Fibroblast of skin of left biceps (primary cell): Measurements from ENCODE around the gene REEP2.

Source experiments
- DNase-seq, 2 experiments: peaks; one replicate each; pipeline ENCODE4 v3.0.0-alpha.2; 2013; ENCODE audit warnings: low read depth in 2 of 2

Gene REEP2

DNA sequence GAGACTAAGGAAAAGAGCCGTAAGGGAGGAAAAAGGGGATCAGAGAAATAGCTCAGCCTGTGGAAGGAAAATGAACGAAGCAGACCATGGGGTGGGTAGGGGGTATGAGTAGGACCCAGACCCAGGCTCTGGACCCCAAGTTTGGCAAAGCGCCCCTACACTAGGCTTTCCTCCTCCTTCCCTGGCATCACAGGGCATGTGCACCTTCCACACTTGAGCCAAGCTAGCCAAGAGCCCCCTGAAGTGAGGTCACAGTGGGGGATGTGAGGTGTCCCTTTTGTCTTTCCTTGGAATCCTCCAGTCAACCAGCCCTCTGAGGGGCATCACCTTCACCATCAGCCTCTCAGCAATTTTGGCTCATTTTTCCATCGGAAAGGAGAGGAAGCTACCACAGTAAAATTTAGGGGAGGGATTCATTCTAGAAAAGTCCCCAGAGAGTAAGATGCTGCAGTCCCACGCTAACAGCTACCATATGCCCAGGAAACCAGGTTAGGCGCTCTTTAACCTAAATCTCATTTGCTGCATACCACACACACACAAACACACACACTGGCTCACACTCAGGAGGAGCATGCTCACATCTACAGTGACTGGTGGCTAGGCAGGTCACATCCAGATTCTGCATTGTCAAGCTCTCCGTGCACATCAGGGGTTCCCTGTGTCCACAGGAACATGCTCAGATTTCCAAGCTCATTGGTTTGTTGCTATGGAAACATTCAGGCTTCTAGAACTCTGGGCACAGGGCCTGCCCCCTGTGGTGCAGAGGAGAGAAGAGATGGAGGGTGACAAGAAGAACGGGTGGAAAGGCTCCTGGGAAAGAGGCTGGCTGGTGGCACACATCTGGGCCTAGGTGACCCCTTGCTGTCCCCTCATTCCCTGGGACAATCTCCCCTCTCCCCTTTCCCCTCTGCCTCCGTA, 9.9 kb downstream of the REEP2 start:
- DNase-seq: peak in 1 of 2 experiments; percentile 20

- DNase-seq: peak in 1 of 2 experiments; percentile 35
Observed at GRCh38 chr5:138449501-138450239, 10.8 kb downstream of the REEP2 start.

DNA sequence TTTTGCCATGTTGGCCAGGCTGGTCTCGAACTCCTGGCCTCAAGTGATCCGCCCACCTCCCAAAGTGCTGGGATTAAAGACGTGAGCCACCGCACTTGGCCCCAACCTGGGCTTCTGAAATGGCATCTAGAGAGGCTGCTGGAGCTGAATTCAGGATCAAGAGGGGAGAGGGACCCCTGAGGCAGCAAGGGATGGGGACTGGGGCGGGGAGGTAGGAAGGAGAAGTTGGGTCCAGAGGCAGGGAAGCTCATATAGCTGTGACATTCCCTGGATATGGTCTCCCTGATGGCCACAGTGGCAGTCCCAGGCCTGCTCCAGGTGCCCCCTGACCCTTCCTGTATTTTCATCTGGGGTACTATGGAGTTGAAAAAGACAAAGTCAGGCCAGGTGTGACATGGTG, 12.1 kb downstream of the REEP2 start:
- DNase-seq: no peak

DNA sequence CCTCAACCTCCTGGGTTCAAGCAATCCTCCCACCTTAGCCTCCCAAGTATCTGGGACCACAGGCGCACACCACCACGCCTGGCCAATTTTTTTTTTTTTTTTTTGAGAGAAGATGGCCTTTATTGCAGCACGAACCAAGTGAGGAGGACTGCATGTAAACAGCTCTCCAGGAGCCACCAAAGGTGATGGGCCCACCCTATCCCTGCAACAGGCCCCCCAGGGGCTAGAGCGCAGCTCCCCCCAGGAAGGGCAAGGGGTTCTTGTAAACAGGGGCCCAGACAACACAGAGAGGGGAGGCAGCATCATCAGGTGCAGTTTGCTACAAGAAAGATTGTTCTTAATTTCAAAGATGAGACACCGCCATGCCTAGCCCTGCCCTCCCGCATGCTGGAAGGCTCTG, 13.9 kb downstream of the REEP2 start:
- DNase-seq: no peak

GRCh38 chr5:138453590-138453989, 14.7 kb downstream of the REEP2 start:
- no peak for DNase-seq

- no peak for DNase-seq
Observed at GRCh38 chr5:138454121-138454520, 15.3 kb downstream of the REEP2 start.

GRCh38 chr5:138455232-138455930, 16.5 kb downstream of the REEP2 start:
- DNase-seq: no peak

DNA sequence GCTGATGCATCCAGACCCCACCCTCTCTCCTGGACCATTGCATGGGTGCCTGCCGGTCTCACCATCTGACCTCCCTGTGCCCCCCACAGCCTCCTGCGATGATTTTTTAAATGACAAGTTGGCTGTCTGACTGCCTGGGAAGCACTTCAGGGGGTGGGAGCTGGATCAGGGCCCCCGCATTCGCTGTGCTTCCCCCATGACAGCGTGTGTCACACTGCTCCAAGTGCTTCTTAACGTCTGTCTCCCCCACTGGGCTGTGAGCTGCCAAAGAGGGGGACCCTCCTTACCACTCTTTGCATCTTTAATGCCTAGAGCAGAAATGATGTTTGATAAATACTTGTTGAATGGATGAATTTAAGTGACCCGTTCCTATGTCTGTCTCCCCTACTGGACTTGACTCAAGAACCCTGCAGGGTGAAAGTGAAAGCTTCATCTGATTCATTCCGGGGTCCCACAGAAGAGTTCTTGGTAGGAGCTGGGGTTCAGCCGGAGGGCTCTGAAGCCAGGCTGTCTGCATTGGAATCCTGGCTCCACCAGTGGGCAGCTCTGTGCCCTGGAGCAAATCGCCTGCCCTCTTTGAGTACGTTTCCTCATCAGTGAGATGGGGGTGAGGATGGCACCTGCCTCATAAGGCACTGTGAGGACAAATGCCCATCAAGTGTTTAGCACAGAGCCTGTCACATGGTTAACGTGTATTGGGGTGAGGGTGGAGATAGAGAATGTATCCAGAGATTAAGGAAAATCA, 18.8 kb downstream of the REEP2 start:
- DNase-seq: no peak

DNA sequence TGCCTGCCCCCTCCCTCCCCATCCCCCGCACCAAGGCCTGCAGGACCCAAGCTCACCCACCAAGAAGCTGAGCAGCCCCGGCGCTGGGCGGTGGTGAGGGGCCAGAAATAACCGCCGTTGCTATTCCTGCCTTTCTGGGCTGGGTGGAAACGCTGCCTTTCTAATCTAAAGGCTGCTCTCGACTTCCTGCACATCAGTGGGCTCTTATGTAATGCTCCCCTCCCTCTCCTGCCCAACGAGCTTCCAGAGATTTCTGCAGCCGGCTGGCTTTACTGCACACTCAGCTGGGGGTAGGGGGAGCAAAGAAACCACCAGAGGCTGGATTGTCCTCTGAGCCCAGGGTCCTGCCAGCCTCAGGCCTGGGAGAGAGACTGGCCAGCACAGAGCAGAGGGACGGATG, 19.5 kb downstream of the REEP2 start:
- DNase-seq: no peak

DNA sequence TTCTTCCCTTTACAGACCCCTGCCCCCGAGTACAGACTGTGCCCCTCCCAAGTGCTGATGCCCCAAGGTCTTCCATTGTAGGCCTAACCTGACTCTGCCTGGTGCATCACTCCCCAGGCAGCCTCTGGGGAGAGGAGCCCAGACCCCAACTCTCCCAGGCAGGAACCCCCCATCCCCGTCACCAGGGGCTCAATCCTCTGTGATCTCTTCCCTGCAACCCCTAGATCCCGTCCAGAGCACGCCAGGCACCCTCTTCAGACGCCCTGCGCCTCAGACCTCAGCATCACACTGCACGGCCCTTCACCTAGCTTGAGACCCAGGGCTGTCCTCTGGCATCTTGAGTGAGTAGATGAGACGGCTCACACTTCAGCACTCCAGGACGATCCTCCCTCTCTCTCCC, 20.0 kb downstream of the REEP2 start:
- DNase-seq: no peak

DNA sequence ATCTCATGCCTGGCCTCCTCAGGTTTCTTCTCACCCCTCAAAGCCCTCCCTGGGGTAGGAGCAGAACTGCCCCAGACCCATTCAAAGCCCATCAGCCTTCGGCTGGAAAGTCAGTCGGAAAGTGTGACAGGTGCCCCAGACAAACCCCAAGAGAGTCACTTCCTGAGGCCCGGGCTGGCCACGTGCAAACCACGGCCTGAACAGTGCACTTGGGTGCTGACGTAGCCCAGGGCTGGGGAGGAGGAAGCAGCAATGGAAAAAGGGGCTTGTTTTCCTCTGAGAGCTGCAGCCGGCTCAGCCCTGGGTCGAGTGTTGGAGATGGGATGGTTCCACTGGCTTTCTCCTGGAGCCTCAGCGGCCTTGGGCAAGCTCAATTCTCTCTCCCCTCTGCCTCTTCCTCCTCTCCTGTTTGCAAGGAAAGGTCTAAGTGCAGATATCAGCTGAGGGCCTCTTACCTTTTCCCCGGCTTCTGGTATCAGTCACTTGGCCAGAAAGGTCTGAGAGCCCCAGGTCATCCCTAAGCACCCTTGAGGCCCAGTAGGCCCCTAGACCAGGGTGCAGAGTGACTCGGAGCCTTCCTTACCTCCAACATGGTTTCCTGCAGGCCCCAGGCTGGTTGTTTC, 20.6 kb downstream of the REEP2 start:
- DNase-seq: no peak

GRCh38 chr5:138460032-138460693, 21.3 kb downstream of the REEP2 start:
- DNase-seq: no peak

- DNase-seq: peak in 1 of 2 experiments; percentile 18
Observed at GRCh38 chr5:138461343-138462125, 22.7 kb downstream of the REEP2 start.

DNA sequence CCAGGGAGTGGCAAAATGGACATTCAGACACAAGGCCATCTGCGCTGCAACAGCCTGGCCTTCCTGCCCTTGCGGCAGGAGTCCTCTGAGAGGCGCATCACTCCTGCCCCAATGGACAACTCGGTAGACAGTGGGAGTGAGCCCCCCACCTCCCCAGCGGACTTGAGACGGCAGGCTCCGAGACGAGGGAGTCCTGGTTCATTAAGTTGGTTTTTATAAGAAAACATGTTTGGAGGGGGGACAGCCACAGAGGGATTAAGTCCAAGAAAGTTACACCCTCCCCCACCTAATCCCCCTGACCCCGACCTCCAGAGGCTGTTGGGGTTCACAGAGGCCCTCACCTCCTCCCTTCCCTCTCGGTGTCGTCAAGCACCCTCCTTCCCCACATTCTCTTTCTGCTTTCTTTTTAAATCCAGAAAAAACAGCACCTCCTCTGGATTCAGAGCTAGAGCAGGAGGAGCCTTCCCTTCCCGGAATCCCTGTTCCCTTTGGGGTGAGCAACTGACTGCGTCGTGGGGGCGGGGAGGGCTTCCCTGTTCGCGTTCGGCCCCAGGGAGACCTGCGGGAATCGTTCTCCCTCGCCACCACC, 24.7 kb downstream of the REEP2 start:
- no peak for DNase-seq

- peak; percentile 92 to 93 for DNase-seq
Observed at GRCh38 chr5:138464008-138464387, 25.1 kb downstream of the REEP2 start.

DNA sequence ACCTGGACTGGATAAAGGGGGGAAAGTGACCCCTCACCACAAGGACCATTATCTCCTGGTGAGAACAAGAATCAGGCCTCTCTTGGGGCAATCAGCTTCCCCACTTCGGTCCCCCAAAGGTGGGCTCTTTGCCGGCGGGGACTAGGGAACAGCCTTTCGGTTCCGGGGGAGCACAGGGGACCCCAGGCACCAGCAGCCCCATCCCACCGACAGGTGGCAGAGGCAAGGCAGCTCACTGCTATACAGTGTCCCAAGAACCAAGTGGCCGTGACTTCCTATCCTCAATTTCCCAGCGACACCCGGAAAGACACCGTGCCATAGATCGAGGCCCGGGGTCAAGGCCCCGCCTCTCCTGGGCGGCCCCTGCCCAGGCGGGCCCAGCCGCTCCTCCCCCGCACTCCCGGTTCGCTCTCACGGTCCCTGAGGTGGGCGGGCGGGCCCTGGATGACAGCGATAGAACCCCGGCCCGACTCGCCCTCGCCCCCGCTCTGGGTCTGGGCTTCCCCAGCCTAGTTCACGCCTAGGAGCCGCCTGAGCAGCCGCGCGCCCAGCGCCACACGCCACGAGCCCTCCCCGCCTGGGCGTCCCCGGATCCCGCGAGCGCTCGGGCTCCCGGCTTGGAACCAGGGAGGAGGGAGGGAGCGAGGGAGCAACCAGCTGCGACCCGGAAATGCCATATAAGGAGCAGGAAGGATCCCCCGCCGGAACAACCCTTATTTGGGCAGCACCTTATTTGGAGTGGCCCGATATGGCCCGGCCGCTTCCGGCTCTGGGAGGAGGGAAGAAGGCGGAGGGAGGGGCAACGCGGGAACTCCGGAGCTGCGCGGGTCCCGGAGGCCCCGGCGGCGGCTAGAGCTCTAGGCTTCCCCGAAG, 25.8 kb downstream of the REEP2 start:
- DNase-seq: peak; percentile 97 to 98

DNA sequence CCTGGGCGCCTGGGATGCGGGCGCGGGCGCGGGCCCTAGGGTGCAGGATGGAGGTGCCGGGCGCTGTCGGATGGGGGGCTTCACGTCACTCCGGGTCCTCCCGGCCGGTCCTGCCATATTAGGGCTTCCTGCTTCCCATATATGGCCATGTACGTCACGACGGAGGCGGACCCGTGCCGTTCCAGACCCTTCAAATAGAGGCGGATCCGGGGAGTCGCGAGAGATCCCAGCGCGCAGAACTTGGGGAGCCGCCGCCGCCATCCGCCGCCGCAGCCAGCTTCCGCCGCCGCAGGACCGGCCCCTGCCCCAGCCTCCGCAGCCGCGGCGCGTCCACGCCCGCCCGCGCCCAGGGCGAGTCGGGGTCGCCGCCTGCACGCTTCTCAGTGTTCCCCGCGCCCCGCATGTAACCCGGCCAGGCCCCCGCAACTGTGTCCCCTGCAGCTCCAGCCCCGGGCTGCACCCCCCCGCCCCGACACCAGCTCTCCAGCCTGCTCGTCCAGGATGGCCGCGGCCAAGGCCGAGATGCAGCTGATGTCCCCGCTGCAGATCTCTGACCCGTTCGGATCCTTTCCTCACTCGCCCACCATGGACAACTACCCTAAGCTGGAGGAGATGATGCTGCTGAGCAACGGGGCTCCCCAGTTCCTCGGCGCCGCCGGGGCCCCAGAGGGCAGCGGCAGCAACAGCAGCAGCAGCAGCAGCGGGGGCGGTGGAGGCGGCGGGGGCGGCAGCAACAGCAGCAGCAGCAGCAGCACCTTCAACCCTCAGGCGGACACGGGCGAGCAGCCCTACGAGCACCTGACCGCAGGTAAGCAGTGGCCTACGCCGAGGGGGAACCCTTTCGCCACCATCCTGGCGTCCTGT, 26.6 kb downstream of the REEP2 start, which contains the start of gene EGR1:
EGR1 (plus strand) TSS at position 219 of the 864 bp plus-strand sequence; CDS start at position 502, 283 bp downstream.
- DNase-seq: peak; percentile 89
